Measurements from ENCODE around the gene CKS1B. TPM values are rescaled to one million over a fixed set of nuclear protein-coding genes. Genes with fewer than 3 reads are reported as not detected.

The CKS1B gene
- total RNA-seq: 186 and 213 TPM in 2 replicates

GRCh38 chr1:154974102-154974807 lies at the start of gene CKS1B:
Gene CKS1B (plus strand): TSS chr1:154974681. CDS start chr1:154974746, 65 bp downstream.

GRCh38 chr1:154936555-154937084 lies 37.9 kb upstream of the CKS1B start, which contains the start of gene PMVK:
Gene PMVK (minus strand): TSS chr1:154936719. CDS start chr1:154936685, 34 bp downstream.

DNA sequence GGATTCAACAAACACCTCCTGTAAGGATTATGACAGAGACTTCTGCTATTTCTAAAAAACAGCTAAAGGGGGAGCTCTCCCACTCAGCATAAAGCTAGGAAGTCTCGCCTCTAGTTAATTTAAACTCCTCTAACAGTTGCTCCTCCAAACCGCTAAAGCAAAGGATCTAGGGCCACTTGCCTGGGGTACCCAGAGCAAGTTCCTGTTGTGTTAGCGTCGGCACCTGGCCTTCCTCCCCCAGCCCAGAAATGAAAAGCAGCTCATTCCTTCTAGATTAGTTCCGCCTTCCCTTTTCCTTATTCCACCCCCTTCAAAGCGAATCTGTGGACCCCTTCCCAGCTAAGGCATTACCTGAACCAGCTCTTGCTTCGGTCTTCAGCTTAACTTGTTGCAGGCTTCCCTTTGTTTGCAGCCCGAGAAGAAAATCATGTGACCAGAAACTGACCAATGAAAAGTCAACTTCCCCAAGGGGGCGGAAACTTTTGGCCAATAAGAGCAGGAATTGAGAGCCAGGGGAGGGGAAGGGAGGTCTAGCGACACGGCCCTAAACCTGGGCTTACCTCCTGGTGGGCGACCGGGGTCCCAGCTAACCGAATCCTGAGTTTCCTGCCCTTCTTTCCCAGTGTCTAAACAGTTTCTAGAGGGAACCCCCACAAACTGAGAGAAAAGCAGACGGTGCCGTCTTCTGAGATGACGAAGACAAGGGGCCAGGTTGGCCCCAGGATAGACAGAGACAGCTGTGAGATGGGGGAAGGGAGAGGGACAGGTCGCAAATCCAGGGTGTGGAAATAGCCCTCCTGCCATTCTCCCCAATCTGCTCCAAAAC lies 18.6 kb upstream of the CKS1B start, which contains the start of gene PBXIP1:
TSS of gene PBXIP1 (minus strand) at position 382 of the 826 bp plus-strand sequence. CDS start 2,378 bp downstream, outside the sequence.

GRCh38 chr1:154961207-154962155 lies 13.0 kb upstream of the CKS1B start, which contains the start of gene PYGO2:
Gene PYGO2 (minus strand): TSS chr1:154961782. CDS start chr1:154961576, 206 bp downstream.

GRCh38 chr1:154970631-154971340 lies 3.7 kb upstream of the CKS1B start, which contains the start of gene SHC1:
Gene SHC1 (minus strand): TSS chr1:154970747. CDS start chr1:154970526, 221 bp downstream.

DNA sequence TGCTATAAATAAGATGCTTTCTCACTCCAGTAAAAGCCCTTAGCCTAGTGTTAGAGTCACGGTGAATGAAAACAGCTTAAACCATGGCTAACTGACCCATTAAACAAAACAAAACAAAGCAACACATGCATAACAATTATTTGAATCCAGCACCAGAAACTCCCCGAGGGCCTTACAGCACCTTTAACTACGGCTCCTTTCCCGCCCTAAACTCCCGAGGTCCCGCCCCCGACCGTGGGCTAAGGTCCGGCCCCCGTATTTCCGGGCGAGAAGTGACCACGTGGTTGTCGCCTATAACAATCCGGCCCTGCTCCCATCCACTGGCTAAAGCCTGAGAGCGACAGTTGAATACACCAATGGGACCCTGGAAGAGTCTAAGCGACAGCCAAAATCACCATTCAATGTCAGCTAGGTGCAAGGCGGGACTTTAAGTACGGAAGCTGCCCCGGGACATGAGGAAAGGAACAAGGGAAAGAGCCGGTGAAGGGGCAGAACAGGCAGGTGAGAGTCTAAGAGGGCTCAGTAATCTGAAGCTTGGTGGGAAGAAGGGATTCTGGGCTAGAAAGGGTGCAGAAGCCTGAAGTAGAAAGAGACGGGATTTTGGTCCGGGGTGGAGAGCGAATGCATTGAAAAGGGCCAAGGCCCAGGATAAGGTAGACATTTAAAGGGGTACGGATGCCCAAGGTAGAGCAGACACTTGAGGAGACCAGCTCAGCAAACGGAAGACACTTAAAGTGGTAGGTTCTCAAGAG lies 8.6 kb downstream of the CKS1B start, which contains the start of gene FLAD1:
TSS of gene FLAD1 (plus strand) at position 448 of the 752 bp plus-strand sequence. CDS start 351 bp downstream, outside the sequence.

GRCh38 chr1:154993572-154994268 lies 19.2 kb downstream of the CKS1B start, which contains the start of gene LENEP:
Gene LENEP (plus strand): TSS chr1:154993586. CDS start chr1:154993608, 22 bp downstream.

GRCh38 chr1:155002464-155003226 lies 28.2 kb downstream of the CKS1B start, which contains the start of gene ZBTB7B:
Gene ZBTB7B (plus strand): TSS chr1:155002802. CDS start chr1:155014661, 11,859 bp downstream.

Other genes starting within 250 kb of the CKS1B start
- 0.40 and 0.64 TPM in 2 replicates for gene KCNN3, start 104.4 kb upstream of the CKS1B start, total RNA-seq
- 11.4 and 13.8 TPM in 2 replicates for gene PMVK, start 38.0 kb upstream of the CKS1B start, total RNA-seq
- gene PBXIP1, start 18.6 kb upstream of the CKS1B start, total RNA-seq: 41.0 and 47.8 TPM in 2 replicates
- 13.3 and 13.9 TPM in 2 replicates for gene PYGO2, start 12.9 kb upstream of the CKS1B start, total RNA-seq
- gene SHC1, start 3.9 kb upstream of the CKS1B start, total RNA-seq: 224 and 240 TPM in 2 replicates
- gene FLAD1, start 8.7 kb downstream of the CKS1B start, total RNA-seq: 27.8 and 32.6 TPM in 2 replicates
- not detected in 2 replicates for gene LENEP, start 18.9 kb downstream of the CKS1B start, total RNA-seq
- 14.7 and 15.7 TPM in 2 replicates for gene ZBTB7B, start 28.1 kb downstream of the CKS1B start, total RNA-seq
- not detected in 2 replicates for gene DCST2, start 59.1 kb downstream of the CKS1B start, total RNA-seq
- not detected in 2 replicates for gene DCST1, start 59.1 kb downstream of the CKS1B start, total RNA-seq
- gene ADAM15, start 76.6 kb downstream of the CKS1B start, total RNA-seq: 763 and 804 TPM in 2 replicates
- gene EFNA4, start 89.1 kb downstream of the CKS1B start, total RNA-seq: 7.9 and 9.4 TPM in 2 replicates
- gene EFNA3, start 104.2 kb downstream of the CKS1B start, total RNA-seq: 0.64 and 0.80 TPM in 2 replicates
- 30.8 and 33.2 TPM in 2 replicates for gene EFNA1, start 153.2 kb downstream of the CKS1B start, total RNA-seq
- gene SLC50A1, start 161.2 kb downstream of the CKS1B start, total RNA-seq: 35.6 and 39.2 TPM in 2 replicates
- gene DPM3, start 165.8 kb downstream of the CKS1B start, total RNA-seq: 98.3 and 118 TPM in 2 replicates
- 160 and 168 TPM in 2 replicates for gene KRTCAP2, start 198.6 kb downstream of the CKS1B start, total RNA-seq
- 1.4 and 2.7 TPM in 2 replicates for gene TRIM46, start 199.2 kb downstream of the CKS1B start, total RNA-seq
- 2.7 and 4.0 TPM in 2 replicates for gene THBS3, start 233.2 kb downstream of the CKS1B start, total RNA-seq
- gene MTX1, start 234.0 kb downstream of the CKS1B start, total RNA-seq: 74.1 and 76.9 TPM in 2 replicates